Measurements from ENCODE around the gene APBB2.

APBB2 gene

GRCh38 chr4:40881096-40881495 lies 333.2 kb downstream of the APBB2 start:
- no peak for FAIRE-seq

- no peak for FAIRE-seq
Measured at GRCh38 chr4:40878548-40879055, 335.7 kb downstream of the APBB2 start.

- FAIRE-seq: no peak
Measured at GRCh38 chr4:40877081-40877480, 337.3 kb downstream of the APBB2 start.

GRCh38 chr4:40875507-40876150 lies 338.7 kb downstream of the APBB2 start:
- no peak for FAIRE-seq

GRCh38 chr4:40874901-40875300 lies 339.4 kb downstream of the APBB2 start:
- FAIRE-seq: no peak

GRCh38 chr4:40874331-40874730 lies 340.0 kb downstream of the APBB2 start:
- FAIRE-seq: no peak

GRCh38 chr4:40871695-40872250 lies 342.6 kb downstream of the APBB2 start:
- no peak for FAIRE-seq

- no peak for FAIRE-seq
Measured at GRCh38 chr4:40870150-40870549, 344.2 kb downstream of the APBB2 start.

GRCh38 chr4:40865696-40866095 lies 348.6 kb downstream of the APBB2 start:
- no peak for FAIRE-seq

GRCh38 chr4:40864531-40864930 lies 349.8 kb downstream of the APBB2 start:
- FAIRE-seq: no peak

GRCh38 chr4:40858962-40859361 lies 355.4 kb downstream of the APBB2 start:
- no peak for FAIRE-seq

GRCh38 chr4:40857956-40858355 lies 356.4 kb downstream of the APBB2 start:
- FAIRE-seq: no peak

GRCh38 chr4:40856840-40857362 lies 357.4 kb downstream of the APBB2 start:
- FAIRE-seq: no peak

GRCh38 chr4:40856277-40856839 lies 358.0 kb downstream of the APBB2 start:
- no peak for FAIRE-seq

- FAIRE-seq: no peak
Measured at GRCh38 chr4:40850496-40850895, 363.8 kb downstream of the APBB2 start.

- no peak for FAIRE-seq
Measured at GRCh38 chr4:40848940-40849339, 365.4 kb downstream of the APBB2 start.

GRCh38 chr4:40848251-40848650 lies 366.1 kb downstream of the APBB2 start:
- FAIRE-seq: no peak

GRCh38 chr4:40846532-40846931 lies 367.8 kb downstream of the APBB2 start:
- no peak for FAIRE-seq

- FAIRE-seq: no peak
Measured at GRCh38 chr4:40845154-40845835, 369.0 kb downstream of the APBB2 start.

GRCh38 chr4:40844261-40844660 lies 370.1 kb downstream of the APBB2 start:
- FAIRE-seq: no peak

- FAIRE-seq: no peak
Measured at GRCh38 chr4:40843696-40844095, 370.6 kb downstream of the APBB2 start.

GRCh38 chr4:40842725-40843423 lies 371.5 kb downstream of the APBB2 start:
- FAIRE-seq: no peak

GRCh38 chr4:40842318-40842717 lies 372.0 kb downstream of the APBB2 start:
- FAIRE-seq: no peak

Data from colon (tissue), 2 donors.